GM18498 (cell line): ENCODE data around the gene FZD7.

Experiments
- ATAC-seq: cut with Tn5 transposase; IDR thresholded peaks from one replicate; pipeline ENCODE4 v1.9.1; 2021; ENCODE audit warnings: mild to moderate bottlenecking, moderate library complexity; ENCODE audit not compliant: unreplicated experiment

FZD7 gene

GRCh38 chr2:202064881-202065230, 31.2 kb downstream of the FZD7 start:
- ATAC-seq, result no peak

DNA sequence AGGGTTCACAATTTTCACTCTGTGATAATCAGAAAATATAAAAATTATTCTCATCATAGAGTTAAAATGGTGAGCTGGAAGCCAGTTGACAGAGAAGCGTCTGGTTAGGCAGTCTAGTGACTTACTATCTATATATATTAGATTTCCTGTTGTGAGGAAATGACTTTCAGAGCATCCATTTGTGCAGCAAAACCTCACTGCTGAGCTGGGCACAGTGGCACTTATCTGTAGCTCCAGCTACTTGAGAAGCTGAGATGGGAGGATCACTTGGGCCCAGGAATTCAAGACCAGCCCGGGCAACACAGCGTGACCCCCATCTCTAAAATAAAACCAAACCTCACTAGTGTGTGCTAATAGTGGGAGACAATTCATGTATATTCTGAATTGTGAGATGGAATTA, 32.2 kb downstream of the FZD7 start:
- ATAC-seq, result no peak

GRCh38 chr2:202066875-202067274, 33.2 kb downstream of the FZD7 start:
- no peak for ATAC-seq

DNA sequence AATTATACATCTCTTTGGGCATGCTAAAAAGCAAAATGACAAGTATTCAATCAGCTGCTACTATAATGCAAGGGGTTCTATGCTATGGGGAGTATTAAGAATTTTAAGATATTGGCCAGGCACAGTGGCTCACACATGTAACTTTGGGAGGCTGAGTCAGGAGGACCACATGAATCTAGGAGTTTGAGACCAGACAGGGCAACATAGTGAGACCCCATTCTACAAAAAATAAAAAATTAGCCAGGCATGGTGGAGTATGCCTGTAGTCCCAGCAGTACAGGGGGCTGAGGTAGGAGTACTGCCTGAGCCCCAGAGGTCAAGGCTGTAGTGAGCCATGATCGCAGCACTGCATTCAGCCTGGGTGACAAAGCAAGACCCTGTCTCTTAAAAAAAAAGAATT, 33.9 kb downstream of the FZD7 start:
- ATAC-seq, result no peak

- no peak for ATAC-seq
Observed at GRCh38 chr2:202069170-202070067, 35.8 kb downstream of the FZD7 start.

DNA sequence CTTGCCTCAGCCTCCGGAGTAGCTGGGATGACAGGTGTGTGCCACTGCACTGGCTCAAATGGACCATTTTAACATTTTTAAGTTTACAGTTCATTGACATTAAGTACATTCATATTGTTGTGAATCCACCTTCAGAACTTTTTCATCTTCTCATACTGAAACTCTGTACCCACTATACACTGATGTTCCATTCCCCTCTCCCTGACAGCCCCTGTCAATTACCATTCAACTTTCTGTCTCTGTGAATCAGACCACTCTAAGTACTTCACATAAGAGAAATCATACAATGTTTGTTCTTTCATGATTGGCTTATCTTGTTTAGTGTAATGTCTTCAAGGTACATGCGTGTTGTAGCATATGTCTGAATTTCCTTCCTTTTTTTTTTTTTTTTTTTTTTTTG, 37.5 kb downstream of the FZD7 start:
- no peak for ATAC-seq

- ATAC-seq, result no peak
Observed at GRCh38 chr2:202072226-202072625, 38.6 kb downstream of the FZD7 start.

DNA sequence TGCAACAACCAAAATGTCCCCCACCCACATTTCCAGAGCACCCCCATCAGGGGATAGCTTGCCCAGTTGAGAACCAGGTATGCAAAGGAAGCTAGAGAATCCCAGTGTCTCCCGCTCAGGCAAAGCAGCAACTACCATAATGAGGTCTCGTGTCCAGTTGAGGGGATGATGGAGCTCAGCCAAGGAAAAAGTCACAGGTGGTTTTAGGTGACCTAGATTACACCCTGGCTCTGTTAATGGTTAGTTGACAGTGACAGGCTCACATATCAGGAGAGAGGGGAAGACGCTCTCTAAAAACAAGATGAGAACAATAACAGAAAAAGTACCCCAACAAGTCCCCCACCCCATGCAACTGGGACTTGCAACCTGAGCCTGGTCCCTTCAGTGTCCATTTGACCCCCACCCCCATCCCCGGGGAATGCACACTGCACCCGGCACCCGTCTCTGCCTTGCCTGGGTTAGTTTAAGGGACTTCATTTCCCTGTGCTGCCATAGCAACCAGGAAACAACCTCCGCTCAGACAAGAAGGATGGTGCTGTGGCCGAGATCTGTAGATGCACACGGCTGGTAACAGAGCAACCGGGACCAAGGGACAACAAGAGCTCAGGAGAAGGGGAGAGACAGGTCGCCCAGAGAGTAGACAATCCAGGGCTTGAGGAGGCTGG, 39.2 kb downstream of the FZD7 start, which contains the start of gene KIAA2012:
Gene KIAA2012, plus strand, starts transcription at position 519 of the 665 bp plus-strand sequence. CDS start 373 bp downstream, outside the sequence.
- no peak for ATAC-seq

DNA sequence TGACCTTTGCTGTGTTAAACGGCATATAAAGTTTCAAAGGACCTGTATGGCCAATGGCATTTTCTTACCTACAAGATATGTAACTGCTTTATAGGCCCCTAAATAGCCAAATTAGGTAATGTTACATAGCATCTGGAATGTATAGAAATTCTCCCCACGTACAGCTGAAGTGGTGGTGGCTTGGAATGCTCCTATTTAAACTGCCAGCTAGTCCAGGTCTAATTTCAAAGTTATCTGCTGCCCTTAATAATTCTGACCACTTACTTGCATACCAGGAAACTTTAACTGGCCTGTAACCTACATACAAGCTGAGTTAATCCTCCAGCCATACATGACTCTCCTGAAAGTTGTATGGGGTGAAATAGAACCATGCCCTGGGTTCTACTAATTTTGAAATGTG, 40.7 kb downstream of the FZD7 start:
- ATAC-seq, result no peak

DNA sequence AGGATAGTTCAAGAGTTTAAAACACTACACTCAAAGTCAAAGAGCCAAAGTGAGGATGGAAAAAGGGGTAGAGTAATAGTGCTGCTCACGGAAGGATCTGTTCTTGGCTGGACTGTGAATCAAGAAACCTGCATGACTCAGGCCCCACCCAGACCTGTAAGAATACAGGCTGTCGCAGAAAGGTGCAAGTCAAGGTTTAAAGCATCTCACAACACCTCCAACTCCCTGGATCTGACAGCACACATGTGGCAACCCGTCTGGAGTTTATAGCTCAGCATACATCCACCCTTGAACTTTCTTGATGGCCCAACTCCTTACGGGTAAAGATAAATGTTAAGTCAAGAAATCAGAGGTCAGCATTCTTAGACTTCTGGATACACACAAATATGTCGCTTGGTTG, 45.7 kb downstream of the FZD7 start:
- no peak for ATAC-seq

DNA sequence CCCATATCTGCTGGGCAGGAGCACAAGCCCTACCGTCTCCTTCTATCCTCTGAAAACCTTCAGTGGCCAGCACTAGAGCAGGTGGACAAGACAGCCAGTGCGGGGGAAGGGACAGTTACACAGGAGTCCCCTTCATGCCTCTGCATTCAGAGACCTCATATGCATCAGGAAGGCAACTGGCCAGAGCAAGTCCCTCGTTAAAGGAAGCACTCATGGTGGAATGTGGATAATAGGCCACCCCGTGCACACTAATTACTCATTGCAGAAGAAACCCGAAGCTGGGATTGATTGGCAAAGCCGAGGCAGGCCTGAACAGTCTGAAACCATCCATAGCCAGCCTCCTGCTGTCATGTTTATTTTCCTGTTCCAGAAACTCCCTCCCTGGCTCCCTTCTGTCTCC, 50.6 kb downstream of the FZD7 start:
- no peak for ATAC-seq
